ENCODE data around the gene FHIT. TPM values are rescaled to one million over a fixed set of nuclear protein-coding genes. Genes with fewer than 3 reads are reported as not detected.

FHIT gene
- total RNA-seq, 1 experiment from 2014 or later: 20.1 TPM

DNA sequence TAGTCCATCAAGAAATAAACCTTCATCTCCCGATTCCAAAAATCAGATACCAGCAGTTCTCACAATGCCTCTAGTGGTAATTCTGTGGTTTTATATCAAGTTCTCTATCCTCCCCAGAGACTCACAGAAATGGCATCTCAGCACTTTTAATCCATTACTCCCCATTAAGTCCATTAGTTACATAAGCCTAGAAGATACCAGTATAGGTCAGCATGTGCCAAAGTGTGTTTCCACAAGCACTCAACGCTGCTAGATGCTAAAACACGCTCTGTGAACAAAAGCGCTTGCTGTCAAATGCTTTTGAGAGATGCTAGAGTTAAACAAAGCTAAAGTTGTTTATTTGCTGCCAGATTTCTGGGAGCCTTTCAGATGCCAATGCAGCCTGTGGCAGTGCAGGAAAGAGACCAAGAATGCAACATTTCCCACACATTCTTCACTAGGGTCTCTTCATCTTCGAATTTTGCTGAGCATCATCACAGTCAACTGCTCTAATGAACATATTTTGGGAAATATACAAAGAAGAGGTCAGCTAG, 1282.7 kb downstream of the FHIT start:
- DNase-seq (ENCODE audit: unreplicated experiment): no peak
- POLR2A ChIA-PET: no interaction called here
- TF ChIP-seq, protein P1, sequence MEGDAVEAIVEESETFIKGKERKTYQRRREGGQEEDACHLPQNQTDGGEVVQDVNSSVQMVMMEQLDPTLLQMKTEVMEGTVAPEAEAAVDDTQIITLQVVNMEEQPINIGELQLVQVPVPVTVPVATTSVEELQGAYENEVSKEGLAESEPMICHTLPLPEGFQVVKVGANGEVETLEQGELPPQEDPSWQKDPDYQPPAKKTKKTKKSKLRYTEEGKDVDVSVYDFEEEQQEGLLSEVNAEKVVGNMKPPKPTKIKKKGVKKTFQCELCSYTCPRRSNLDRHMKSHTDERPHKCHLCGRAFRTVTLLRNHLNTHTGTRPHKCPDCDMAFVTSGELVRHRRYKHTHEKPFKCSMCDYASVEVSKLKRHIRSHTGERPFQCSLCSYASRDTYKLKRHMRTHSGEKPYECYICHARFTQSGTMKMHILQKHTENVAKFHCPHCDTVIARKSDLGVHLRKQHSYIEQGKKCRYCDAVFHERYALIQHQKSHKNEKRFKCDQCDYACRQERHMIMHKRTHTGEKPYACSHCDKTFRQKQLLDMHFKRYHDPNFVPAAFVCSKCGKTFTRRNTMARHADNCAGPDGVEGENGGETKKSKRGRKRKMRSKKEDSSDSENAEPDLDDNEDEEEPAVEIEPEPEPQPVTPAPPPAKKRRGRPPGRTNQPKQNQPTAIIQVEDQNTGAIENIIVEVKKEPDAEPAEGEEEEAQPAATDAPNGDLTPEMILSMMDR (IDR thresholded peaks at IDR 0.05; ENCODE audit: unreplicated experiment): no peak
- no peaks in the 10 kb centered on the region for H3K4me1 Mint-ChIP-seq (ENCODE audit: insufficient read depth, unreplicated experiment)
- H3K36me3 Mint-ChIP-seq (ENCODE audit: insufficient read depth, unreplicated experiment): no peaks in the 10 kb centered on the region
- no TSS peak for BruUV-seq (replicated peaks)
- CTCF ChIA-PET: interaction anchor here (0.5 kb wide), 1 partner anchor 11 kb away, joined by 4 read pairs; no protein-coding TSS in a partner anchor
- no peaks in the 10 kb centered on the region for H3K27me3 Mint-ChIP-seq (ENCODE audit: insufficient read depth, unreplicated experiment)
- intact Hi-C loops (cut with micrococcal nuclease): no loop called here
- H3K4me3 Mint-ChIP-seq (ENCODE audit: unreplicated experiment): no peak overlapping the region
- H3K27ac Mint-ChIP-seq (ENCODE audit: low read depth, unreplicated experiment): no peak overlapping the region
- H3K9me3 Mint-ChIP-seq (ENCODE audit: unreplicated experiment): no peaks in the 10 kb centered on the region

DNA sequence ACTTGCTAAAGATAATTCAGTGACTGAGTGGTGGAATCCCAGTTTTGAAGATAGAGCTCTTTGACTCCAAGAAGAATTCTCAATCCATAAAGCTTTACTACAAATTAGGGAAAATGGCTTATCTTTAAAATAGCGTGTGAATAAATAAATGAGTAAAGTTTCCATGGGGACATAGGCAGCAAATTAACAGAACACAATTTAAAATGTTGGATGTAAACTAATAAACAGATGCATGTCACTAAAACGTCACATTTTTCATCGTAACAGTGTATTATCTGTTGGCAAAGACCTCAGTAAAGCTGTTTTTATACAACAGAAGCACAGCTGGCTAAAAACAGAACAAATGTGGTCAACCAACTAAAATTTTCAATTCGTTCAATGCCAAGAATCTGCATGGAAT, 1287.6 kb downstream of the FHIT start:
- H3K9me3 Mint-ChIP-seq (ENCODE audit: unreplicated experiment): peaks cover 8% of the 10 kb centered on the region
- DNase-seq (ENCODE audit: unreplicated experiment): no peak
- no peak overlapping the region for H3K4me3 Mint-ChIP-seq (ENCODE audit: unreplicated experiment)
- TF ChIP-seq, protein P1 (IDR thresholded peaks at IDR 0.05; ENCODE audit: unreplicated experiment): no peak
- BruUV-seq (replicated peaks): no TSS peak
- no peaks in the 10 kb centered on the region for H3K4me1 Mint-ChIP-seq (ENCODE audit: insufficient read depth, unreplicated experiment)
- no peak overlapping the region for H3K27ac Mint-ChIP-seq (ENCODE audit: low read depth, unreplicated experiment)
- intact Hi-C loops (cut with micrococcal nuclease): no loop called here
- no peaks in the 10 kb centered on the region for H3K27me3 Mint-ChIP-seq (ENCODE audit: insufficient read depth, unreplicated experiment)
- ChIA-PET CTCF (interaction anchor here (1.0 kb wide), 1 partner anchor 9 kb away, joined by 3 read pairs; no protein-coding TSS in a partner anchor), POLR2A (no interaction called here)
- H3K36me3 Mint-ChIP-seq (ENCODE audit: insufficient read depth, unreplicated experiment): no peaks in the 10 kb centered on the region

DNA sequence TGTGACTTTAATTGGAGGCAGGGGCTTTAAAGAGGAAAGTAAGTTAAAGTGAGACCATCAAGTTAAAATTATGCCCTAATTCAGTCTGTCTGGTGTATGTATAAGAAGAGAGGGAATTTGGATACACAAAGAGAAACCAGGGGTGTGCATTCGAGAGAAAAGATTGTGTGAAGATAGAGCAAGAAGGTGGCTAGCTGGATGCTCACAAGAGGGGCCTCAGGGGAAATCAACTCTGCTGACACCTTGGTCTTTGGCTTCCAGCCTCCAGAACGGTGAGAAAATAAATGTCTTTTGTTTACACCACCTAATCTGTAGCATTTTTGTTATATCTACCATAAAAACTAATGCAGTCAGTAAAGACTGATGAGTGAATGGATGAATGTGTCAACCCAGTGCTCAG, 1294.1 kb downstream of the FHIT start:
- no peaks in the 10 kb centered on the region for H3K27me3 Mint-ChIP-seq (ENCODE audit: insufficient read depth, unreplicated experiment)
- H3K27ac Mint-ChIP-seq (ENCODE audit: low read depth, unreplicated experiment): no peak overlapping the region
- TF ChIP-seq, protein P1 (IDR thresholded peaks at IDR 0.05; ENCODE audit: unreplicated experiment): no peak
- POLR2A ChIA-PET: no interaction called here
- DNase-seq (ENCODE audit: unreplicated experiment): no peak
- CTCF ChIA-PET: interaction anchor here (0.6 kb wide), 1 partner anchor 1523 kb away, joined by 3 read pairs; no protein-coding TSS in a partner anchor
- no peak overlapping the region for H3K4me3 Mint-ChIP-seq (ENCODE audit: unreplicated experiment)
- intact Hi-C loops (cut with micrococcal nuclease): no loop called here
- H3K36me3 Mint-ChIP-seq (ENCODE audit: insufficient read depth, unreplicated experiment): no peaks in the 10 kb centered on the region
- no peaks in the 10 kb centered on the region for H3K4me1 Mint-ChIP-seq (ENCODE audit: insufficient read depth, unreplicated experiment)
- peaks cover 8% of the 10 kb centered on the region for H3K9me3 Mint-ChIP-seq (ENCODE audit: unreplicated experiment)
- BruUV-seq (replicated peaks): no TSS peak

DNA sequence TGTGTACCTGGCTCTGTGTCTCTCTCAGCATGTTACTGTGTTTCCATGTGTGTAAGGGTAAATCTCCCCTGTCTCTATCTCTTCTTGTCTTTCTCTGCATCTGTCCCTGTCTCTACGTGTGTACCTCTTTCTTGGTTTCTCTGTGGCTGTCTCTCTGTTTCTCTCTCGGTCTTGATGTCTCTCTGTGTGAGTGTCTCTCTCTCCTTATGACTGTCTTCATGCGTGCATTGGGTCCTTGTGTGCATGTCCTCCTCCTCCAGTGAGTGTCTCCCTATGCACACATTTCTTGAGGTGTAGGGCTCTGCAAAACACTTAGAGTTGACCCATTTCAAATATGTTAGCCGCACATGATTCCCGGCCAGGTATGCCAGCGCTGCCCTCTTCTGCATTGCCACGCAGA, 1298.1 kb downstream of the FHIT start:
- ChIA-PET POLR2A (interaction anchor here (0.7 kb wide), 1 partner anchor 13 kb away, joined by 3 read pairs; no protein-coding TSS in a partner anchor), CTCF (no interaction called here)
- TF ChIP-seq, protein P1 (IDR thresholded peaks at IDR 0.05; ENCODE audit: unreplicated experiment): no peak
- Mint-ChIP-seq H3K4me3 (ENCODE audit: unreplicated experiment) (no peak overlapping the region), H3K36me3 (ENCODE audit: insufficient read depth, unreplicated experiment) (no peaks in the 10 kb centered on the region), H3K4me1 (ENCODE audit: insufficient read depth, unreplicated experiment) (no peaks in the 10 kb centered on the region), H3K27ac (ENCODE audit: low read depth, unreplicated experiment) (no peak overlapping the region), H3K27me3 (ENCODE audit: insufficient read depth, unreplicated experiment) (no peaks in the 10 kb centered on the region), H3K9me3 (ENCODE audit: unreplicated experiment) (no peaks in the 10 kb centered on the region)
- BruUV-seq (replicated peaks): no TSS peak
- DNase-seq (ENCODE audit: unreplicated experiment): no peak
- intact Hi-C loops (cut with micrococcal nuclease): no loop called here

Measured in MCF 10A (cell line).